Liver (tissue), 9 donors: Measurements from ENCODE around the gene AKR7A2. TPM values are rescaled to one million over a fixed set of nuclear protein-coding genes. Genes with fewer than 3 reads are reported as not detected.

Experiments
- DNase-seq: peaks from one replicate; pipeline ENCODE4 v3.0.0-alpha.2; 2017; ENCODE audit warnings: low spot score
- H3K27ac ChIP-seq, 2 donors: one replicate each; pipeline ENCODE4 v1.7.0; 2013; ENCODE audit warnings: inconsistent platforms in 2 of 2, low read length in 2 of 2, control low read depth in 1 of 2, low read depth in 1 of 2, mild to moderate bottlenecking in 1 of 2
- H3K27me3 ChIP-seq, 4 donors: one replicate each; pipeline versions ENCODE4 v1.6.1 to v1.7.0; 2013; ENCODE audit warnings: low read length in 3 of 4, inconsistent platforms in 1 of 4, mild to moderate bottlenecking in 1 of 4, moderate library complexity in 1 of 4; ENCODE audit not compliant: control insufficient read depth in 4 of 4, insufficient read depth in 4 of 4
- H3K36me3 ChIP-seq, 4 donors: one replicate each; pipeline versions ENCODE4 v1.6.1 to v1.7.0; 2013; ENCODE audit warnings: low read length in 3 of 4, mild to moderate bottlenecking in 3 of 4, low read depth in 1 of 4, moderate library complexity in 1 of 4; ENCODE audit not compliant: control insufficient read depth in 4 of 4, insufficient read depth in 3 of 4
- H3K4me1 ChIP-seq, 4 donors: one replicate each; pipeline versions ENCODE4 v1.6.1 to v1.7.0; 2013; ENCODE audit warnings: low read length in 3 of 4, mild to moderate bottlenecking in 3 of 4, moderate library complexity in 1 of 4; ENCODE audit not compliant: control insufficient read depth in 4 of 4, insufficient read depth in 4 of 4
- H3K4me3 ChIP-seq, 3 donors: one replicate each; pipeline versions ENCODE4 v1.6.1 to v1.7.0; 2013; ENCODE audit warnings: low read length in 3 of 3, control low read depth in 1 of 3, low read depth in 1 of 3, mild to moderate bottlenecking in 1 of 3
- H3K9ac ChIP-seq, 2 donors: one replicate each; pipeline ENCODE4 v1.7.0; 2013; ENCODE audit warnings: low read length in 2 of 2, mild to moderate bottlenecking in 2 of 2, moderate library complexity in 2 of 2, control low read depth in 1 of 2, low read depth in 1 of 2
- H3K9me3 ChIP-seq, 4 donors: one replicate each; pipeline versions ENCODE4 v1.6.1 to v1.7.0; 2013; ENCODE audit warnings: low read length in 3 of 4; ENCODE audit not compliant: control insufficient read depth in 4 of 4
- ATF3 ChIP-seq: IDR thresholded peaks from 2 replicates; pipeline ENCODE4 v1.6.1; 2016; ENCODE audit warnings: antibody characterized with exemption
- CTCF ChIP-seq: fragments of 150-350 bp; IDR thresholded peaks from 2 replicates; pipeline ENCODE4 v1.5.1; 2017; ENCODE audit warnings: improper control_type of control experiment, low read depth, low read length; ENCODE audit not compliant: missing input control
- EGR1 ChIP-seq, 2 donors: IDR thresholded peaks; 2 replicates each; pipeline ENCODE4 v1.6.1; 2016 to 2018; ENCODE audit warnings: antibody characterized with exemption in 2 of 2, low read depth in 2 of 2
- FOXA1 ChIP-seq: IDR thresholded peaks from 2 replicates; pipeline ENCODE4 v1.6.1; 2016; ENCODE audit warnings: antibody characterized with exemption
- FOXA2 ChIP-seq: IDR thresholded peaks from 2 replicates; pipeline ENCODE4 v1.6.1; 2016; ENCODE audit warnings: antibody characterized with exemption
- GABPA ChIP-seq, 2 donors: IDR thresholded peaks in 1 of 2; conservative IDR thresholded peaks in 1 of 2; 2 replicates each; pipeline ENCODE4 v1.6.1; 2016; ENCODE audit warnings: antibody characterized with exemption in 2 of 2, mild to moderate bottlenecking in 1 of 2, moderate library complexity in 1 of 2
- HNF4A ChIP-seq, 2 donors: conservative IDR thresholded peaks; 2 replicates each; pipeline ENCODE4 v1.6.1; 2016; ENCODE audit warnings: antibody characterized with exemption in 2 of 2, mild to moderate bottlenecking in 2 of 2
- HNF4G ChIP-seq: IDR thresholded peaks from 2 replicates; pipeline ENCODE4 v1.6.1; 2016; ENCODE audit warnings: antibody characterized with exemption
- JUND ChIP-seq, 2 donors: IDR thresholded peaks; 2 replicates each; pipeline ENCODE4 v1.6.1; 2016; ENCODE audit warnings: antibody characterized with exemption in 2 of 2
- MAX ChIP-seq: IDR thresholded peaks from 2 replicates; pipeline ENCODE4 v1.6.1; 2016; ENCODE audit warnings: antibody characterized with exemption
- NR2F2 ChIP-seq: IDR thresholded peaks from 2 replicates; pipeline ENCODE4 v1.6.1; 2016; ENCODE audit warnings: antibody characterized with exemption
- RAD21 ChIP-seq, 2 donors: IDR thresholded peaks; 2 replicates each; pipeline ENCODE4 v1.6.1; 2016; ENCODE audit warnings: antibody characterized with exemption in 2 of 2, mild to moderate bottlenecking in 2 of 2
- REST ChIP-seq: IDR thresholded peaks from 2 replicates; pipeline ENCODE4 v1.6.1; 2016; ENCODE audit warnings: antibody characterized with exemption, mild to moderate bottlenecking
- RXRA ChIP-seq, 2 donors: IDR thresholded peaks; 2 replicates each; pipeline ENCODE4 v1.6.1; 2017 to 2018; ENCODE audit warnings: antibody characterized with exemption in 2 of 2, mild to moderate bottlenecking in 1 of 2
- SP1 ChIP-seq: IDR thresholded peaks from 2 replicates; pipeline ENCODE4 v1.6.1; 2018; ENCODE audit warnings: antibody characterized with exemption, mild to moderate bottlenecking
- TAF1 ChIP-seq: conservative IDR thresholded peaks from 2 replicates; pipeline ENCODE4 v1.6.1; 2016; ENCODE audit warnings: antibody characterized with exemption, mild to moderate bottlenecking
- YY1 ChIP-seq: IDR thresholded peaks from 2 replicates; pipeline ENCODE4 v1.6.1; 2016; ENCODE audit warnings: antibody characterized with exemption, mild to moderate bottlenecking
- ZBTB33 ChIP-seq: IDR thresholded peaks from 2 replicates; pipeline ENCODE4 v1.6.1; 2016; ENCODE audit warnings: antibody characterized with exemption
- WGBS: extraction: QIAGEN DNeasy Blood & Tissue Kit; methylation state at CpG from one replicate; pipeline ENCODE4 v1.1.7; 2013; 5-methylcytosine and 5-hydroxymethylcytosine counted together
- polyA plus RNA-seq, 2 donors: library from polyadenylated mRNA; stranded (reverse) in 1 of 2; unstranded in 1 of 2; fragments of 200-250 nt in 1 of 2; fragments of >200 nt in 1 of 2; fragmentation: Nextera tagmentation in 1 of 2; extraction: Ambion mirVana in 1 of 2; gene quantifications; one replicate each; pipeline versions ENCODE4 v1.2.1 to v1.2.3, GENCODE V29; 2013 to 2015
- total RNA-seq, 2 donors: library from RNA; depleted of rRNA; stranded (reverse); fragments of >200 nt; gene quantifications; one replicate each; pipeline ENCODE4 v1.2.3, GENCODE V29; 2014
- donor health status: healthy.
- donor health status: healthy.
- donor health status: healthy.
- donor health status: healthy.
- donor health status: healthy.

Gene AKR7A2
- total and polyA plus RNA-seq, 4 donors: 41.4 to 63.2 (median 49.8) TPM

GRCh38 chr1:19349999-19350398 is 38.1 kb upstream of the AKR7A2 start:
- no peak overlapping the region for H3K4me3 ChIP-seq
- no peaks in the 10 kb centered on the region for H3K27me3 ChIP-seq
- H3K9ac ChIP-seq: no peak overlapping the region
- DNase-seq: no peak
- H3K27ac ChIP-seq: no peak overlapping the region
- no peaks in the 10 kb centered on the region for H3K9me3 ChIP-seq
- TF ChIP-seq MAX (no peak), GABPA (IDR thresholded peaks at IDR 0.05 in 1 of 2, conservative IDR thresholded peaks at IDR 0.05 in 1 of 2) (no peak), JUND (IDR thresholded peaks at IDR 0.05) (no peak), EGR1 (IDR thresholded peaks at IDR 0.05; ENCODE audit: low read depth in 2 of 2) (no peak), CTCF (no peak), TAF1 (no peak), NR2F2 (no peak), HNF4A (conservative IDR thresholded peaks at IDR 0.05) (no peak), REST (no peak), ZBTB33 (no peak), HNF4G (no peak), FOXA2 (no peak), SP1 (no peak), RAD21 (IDR thresholded peaks at IDR 0.05) (no peak), ATF3 (no peak), FOXA1 (no peak), YY1 (no peak), RXRA (IDR thresholded peaks at IDR 0.05) (no peak)
- 97% methylated on average over 17 of the region's 17 CpGs for WGBS
- peaks cover 5 to 41% (median 17%) of the 10 kb centered on the region in 4 donors for H3K36me3 ChIP-seq
- H3K4me1 ChIP-seq: peaks cover 0 to 3% (median 0%) of the 10 kb centered on the region in 4 donors
